ENCODE data around the gene NDRG4.

NDRG4 gene

GRCh38 chr16:58466396-58466795, 33.5 kb upstream of the NDRG4 start:
- Histone ChIP-seq H3K4me1 (ENCODE audit: insufficient read depth, low read length) (no peaks in the 10 kb centered on the region), H3K27ac (ENCODE audit: low read depth, low read length) (no peak overlapping the region), H3K9me3 (ENCODE audit: insufficient read depth, low read depth, low read length) (no peaks in the 10 kb centered on the region), H3K36me3 (ENCODE audit: insufficient read depth, low read length) (no peaks in the 10 kb centered on the region), H3K27me3 (ENCODE audit: insufficient read depth, low read length) (peaks cover 53% of the 10 kb centered on the region), H3K4me3 (ENCODE audit: low read length) (no peak overlapping the region), H3K9ac (ENCODE audit: low read depth, low read length) (no peak overlapping the region)
- 88% methylated on average over 3 of the region's 3 CpGs for WGBS

DNA sequence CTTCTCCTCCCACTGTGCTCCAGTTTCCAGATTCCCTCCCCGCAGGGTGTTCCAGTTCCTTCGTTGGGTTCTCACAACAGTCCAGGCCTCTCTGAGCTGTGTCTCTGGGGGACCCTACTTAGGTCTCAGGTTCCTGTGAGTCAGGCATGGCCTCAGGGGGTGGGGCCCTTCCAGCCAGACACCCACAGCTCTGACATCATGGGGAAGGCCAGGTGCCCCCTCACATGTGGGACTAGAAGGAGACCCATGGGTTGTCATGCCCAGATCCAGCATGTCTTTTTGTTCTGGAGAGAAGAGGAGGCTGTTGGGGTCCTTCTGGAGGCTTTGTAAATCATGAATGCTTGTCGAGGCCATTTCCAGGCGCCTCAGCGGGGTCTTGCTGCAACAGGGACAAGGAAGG, 32.0 kb upstream of the NDRG4 start:
- Histone ChIP-seq H3K9me3 (ENCODE audit: insufficient read depth, low read depth, low read length) (no peaks in the 10 kb centered on the region), H3K27ac (ENCODE audit: low read depth, low read length) (no peak overlapping the region), H3K4me1 (ENCODE audit: insufficient read depth, low read length) (no peaks in the 10 kb centered on the region), H3K36me3 (ENCODE audit: insufficient read depth, low read length) (no peaks in the 10 kb centered on the region), H3K9ac (ENCODE audit: low read depth, low read length) (no peak overlapping the region), H3K27me3 (ENCODE audit: insufficient read depth, low read length) (peaks cover 40% of the 10 kb centered on the region), H3K4me3 (ENCODE audit: low read length) (no peak overlapping the region)
- WGBS = 89% methylated on average over 5 of the region's 5 CpGs

DNA sequence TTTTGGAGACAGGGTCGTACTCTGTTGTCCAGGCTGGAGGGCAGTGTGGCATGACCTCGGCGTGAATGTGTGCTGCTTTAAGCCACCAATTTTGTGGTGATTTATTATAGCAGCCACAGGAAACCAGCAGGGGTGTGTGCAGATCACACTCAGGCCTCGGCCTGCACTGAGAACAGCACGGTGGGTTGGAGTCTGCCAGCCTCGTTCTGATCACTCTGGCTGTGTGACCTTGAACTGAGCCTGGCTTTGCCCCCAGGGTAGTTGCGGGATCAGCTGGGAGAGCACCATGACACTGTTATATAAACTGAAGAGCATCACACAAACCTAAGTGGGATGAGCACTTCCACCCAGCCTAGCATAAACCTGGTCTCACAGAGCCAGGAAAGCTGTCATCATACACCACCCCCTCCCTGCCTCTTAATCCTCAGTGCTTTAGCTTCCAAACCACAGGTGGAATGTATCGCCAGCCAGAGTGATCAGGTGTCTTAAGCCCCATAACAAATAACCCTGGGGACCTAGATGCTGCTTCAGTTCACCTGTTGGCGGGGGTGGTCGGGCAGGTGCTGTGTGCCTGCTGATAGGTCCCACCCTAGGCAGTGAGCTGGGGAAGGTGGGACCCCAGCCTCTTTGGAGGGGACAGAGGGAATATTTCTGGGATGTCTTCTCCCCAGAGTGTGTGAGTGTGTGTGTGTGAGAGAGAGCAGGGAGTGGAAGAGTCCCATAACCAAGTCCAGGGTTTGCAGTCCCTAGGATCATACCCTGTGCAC, 28.6 kb upstream of the NDRG4 start:
- Histone ChIP-seq H3K4me3 (ENCODE audit: low read length) (no peak overlapping the region), H3K4me1 (ENCODE audit: insufficient read depth, low read length) (no peaks in the 10 kb centered on the region), H3K27ac (ENCODE audit: low read depth, low read length) (no peak overlapping the region), H3K9ac (ENCODE audit: low read depth, low read length) (no peak overlapping the region), H3K27me3 (ENCODE audit: insufficient read depth, low read length) (peaks cover 5% of the 10 kb centered on the region), H3K9me3 (ENCODE audit: insufficient read depth, low read depth, low read length) (no peaks in the 10 kb centered on the region), H3K36me3 (ENCODE audit: insufficient read depth, low read length) (no peaks in the 10 kb centered on the region)
- 76% methylated on average over 10 of the region's 10 CpGs for WGBS

- no peaks in the 10 kb centered on the region for H3K9me3 ChIP-seq (ENCODE audit: insufficient read depth, low read depth, low read length)
- no peak overlapping the region for H3K9ac ChIP-seq (ENCODE audit: low read depth, low read length)
- H3K4me1 ChIP-seq (ENCODE audit: insufficient read depth, low read length) = no peaks in the 10 kb centered on the region
- 92% methylated on average over 9 of the region's 9 CpGs for WGBS
- no peak overlapping the region for H3K4me3 ChIP-seq (ENCODE audit: low read length)
- H3K27me3 ChIP-seq (ENCODE audit: insufficient read depth, low read length) = no peaks in the 10 kb centered on the region
- H3K36me3 ChIP-seq (ENCODE audit: insufficient read depth, low read length) = no peaks in the 10 kb centered on the region
- H3K27ac ChIP-seq (ENCODE audit: low read depth, low read length) = no peak overlapping the region
These were observed 27.7 kb upstream of the NDRG4 start for GRCh38 chr16:58472266-58472665.

GRCh38 chr16:58472827-58473226, 27.1 kb upstream of the NDRG4 start:
- H3K9me3 ChIP-seq (ENCODE audit: insufficient read depth, low read depth, low read length) = no peaks in the 10 kb centered on the region
- H3K9ac ChIP-seq (ENCODE audit: low read depth, low read length) = no peak overlapping the region
- WGBS = 94% methylated on average over 3 of the region's 3 CpGs
- H3K4me3 ChIP-seq (ENCODE audit: low read length) = no peak overlapping the region
- H3K27me3 ChIP-seq (ENCODE audit: insufficient read depth, low read length) = no peaks in the 10 kb centered on the region
- no peaks in the 10 kb centered on the region for H3K36me3 ChIP-seq (ENCODE audit: insufficient read depth, low read length)
- H3K27ac ChIP-seq (ENCODE audit: low read depth, low read length) = no peak overlapping the region
- H3K4me1 ChIP-seq (ENCODE audit: insufficient read depth, low read length) = no peaks in the 10 kb centered on the region

DNA sequence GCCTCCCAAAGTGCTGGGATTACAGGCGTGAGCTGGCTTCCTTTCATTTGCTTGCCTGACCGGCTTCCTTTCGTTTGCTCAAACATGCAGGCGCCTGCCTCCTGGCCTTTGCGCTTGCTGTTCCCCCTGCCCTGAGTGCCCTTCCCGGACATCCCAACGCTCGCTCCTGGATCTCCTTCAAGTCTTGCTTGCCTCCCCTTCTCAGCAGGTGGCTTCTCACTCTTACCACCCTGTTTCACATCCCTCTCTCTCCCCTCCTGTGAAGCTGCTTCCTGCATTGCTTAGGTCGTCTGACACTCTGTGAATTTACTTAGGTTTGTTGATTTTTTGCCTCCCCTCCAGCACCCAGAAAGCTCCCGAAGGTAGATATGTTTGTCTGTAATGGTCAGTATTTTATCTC, 25.6 kb upstream of the NDRG4 start:
- Histone ChIP-seq H3K9me3 (ENCODE audit: insufficient read depth, low read depth, low read length) (no peaks in the 10 kb centered on the region), H3K27me3 (ENCODE audit: insufficient read depth, low read length) (no peaks in the 10 kb centered on the region), H3K27ac (ENCODE audit: low read depth, low read length) (no peak overlapping the region), H3K36me3 (ENCODE audit: insufficient read depth, low read length) (no peaks in the 10 kb centered on the region), H3K4me3 (ENCODE audit: low read length) (no peak overlapping the region), H3K9ac (ENCODE audit: low read depth, low read length) (no peak overlapping the region), H3K4me1 (ENCODE audit: insufficient read depth, low read length) (no peaks in the 10 kb centered on the region)
- WGBS = 73% methylated on average over 9 of the region's 10 CpGs

GRCh38 chr16:58475091-58475619, 24.8 kb upstream of the NDRG4 start:
- H3K27me3 ChIP-seq (ENCODE audit: insufficient read depth, low read length) = no peaks in the 10 kb centered on the region
- no peaks in the 10 kb centered on the region for H3K36me3 ChIP-seq (ENCODE audit: insufficient read depth, low read length)
- WGBS = 83% methylated on average over 3 of the region's 4 CpGs
- H3K27ac ChIP-seq (ENCODE audit: low read depth, low read length) = no peak overlapping the region
- no peaks in the 10 kb centered on the region for H3K4me1 ChIP-seq (ENCODE audit: insufficient read depth, low read length)
- H3K9ac ChIP-seq (ENCODE audit: low read depth, low read length) = no peak overlapping the region
- no peak overlapping the region for H3K4me3 ChIP-seq (ENCODE audit: low read length)
- H3K9me3 ChIP-seq (ENCODE audit: insufficient read depth, low read depth, low read length) = no peaks in the 10 kb centered on the region

DNA sequence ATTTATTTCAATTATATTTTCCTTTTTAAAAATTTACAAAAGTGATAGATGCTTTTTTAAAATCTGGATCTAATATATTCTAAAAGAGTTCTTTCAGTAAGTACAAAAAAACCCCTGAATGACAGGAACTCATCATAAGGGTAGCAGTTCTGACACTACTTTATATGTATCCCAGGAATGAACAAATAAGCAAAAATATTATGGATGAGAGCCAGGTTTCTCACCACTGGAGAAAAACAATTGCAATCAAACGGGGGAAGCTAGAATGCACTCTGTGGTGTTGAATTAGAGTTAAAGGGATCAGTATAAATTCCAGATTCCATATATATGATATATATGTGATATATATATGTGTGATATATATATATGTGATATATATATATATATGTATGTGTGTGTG, 23.2 kb upstream of the NDRG4 start:
- no peak overlapping the region for H3K9ac ChIP-seq (ENCODE audit: low read depth, low read length)
- H3K4me1 ChIP-seq (ENCODE audit: insufficient read depth, low read length) = no peaks in the 10 kb centered on the region
- no peaks in the 10 kb centered on the region for H3K9me3 ChIP-seq (ENCODE audit: insufficient read depth, low read depth, low read length)
- no peaks in the 10 kb centered on the region for H3K36me3 ChIP-seq (ENCODE audit: insufficient read depth, low read length)
- no peak overlapping the region for H3K4me3 ChIP-seq (ENCODE audit: low read length)
- no peak overlapping the region for H3K27ac ChIP-seq (ENCODE audit: low read depth, low read length)
- no peaks in the 10 kb centered on the region for H3K27me3 ChIP-seq (ENCODE audit: insufficient read depth, low read length)
- WGBS = 91% methylated on average over 1 of the region's 1 CpG

GRCh38 chr16:58478427-58478826, 21.5 kb upstream of the NDRG4 start:
- H3K4me1 ChIP-seq (ENCODE audit: insufficient read depth, low read length) = no peaks in the 10 kb centered on the region
- no peaks in the 10 kb centered on the region for H3K36me3 ChIP-seq (ENCODE audit: insufficient read depth, low read length)
- no peak overlapping the region for H3K9ac ChIP-seq (ENCODE audit: low read depth, low read length)
- H3K9me3 ChIP-seq (ENCODE audit: insufficient read depth, low read depth, low read length) = no peaks in the 10 kb centered on the region
- no peak overlapping the region for H3K27ac ChIP-seq (ENCODE audit: low read depth, low read length)
- H3K4me3 ChIP-seq (ENCODE audit: low read length) = no peak overlapping the region
- 95% methylated on average over 2 of the region's 2 CpGs for WGBS
- no peaks in the 10 kb centered on the region for H3K27me3 ChIP-seq (ENCODE audit: insufficient read depth, low read length)

DNA sequence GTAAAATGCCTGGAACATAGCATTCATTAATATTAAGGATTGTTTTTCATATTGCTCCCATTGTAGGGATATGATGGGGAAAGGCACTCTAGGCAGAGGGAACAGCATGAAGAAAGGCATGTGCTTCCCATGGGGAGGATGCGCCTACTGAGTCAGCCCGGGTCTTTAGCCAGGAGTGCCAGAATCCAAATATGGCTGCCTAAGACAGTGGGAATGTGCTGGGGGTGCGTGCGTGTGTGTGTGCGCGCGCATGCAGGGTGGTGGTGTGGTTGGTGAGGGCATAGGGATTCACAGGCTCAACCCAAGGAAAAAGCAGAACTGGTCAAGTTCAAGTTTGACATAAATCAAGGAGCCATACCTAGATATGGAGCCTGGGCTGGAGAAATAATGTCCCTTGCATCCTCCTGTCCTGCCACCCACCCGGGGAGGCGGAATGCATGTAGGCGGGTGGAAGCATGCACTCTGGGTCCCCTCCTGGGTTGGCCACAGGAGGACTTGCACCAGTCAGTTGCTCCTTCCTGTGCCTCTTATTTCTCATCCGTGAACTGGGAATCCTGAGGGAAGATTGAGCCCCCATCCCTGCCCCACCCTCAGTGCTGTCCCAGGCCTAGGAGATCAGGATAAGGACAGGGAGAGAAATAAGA, 18.6 kb upstream of the NDRG4 start:
- Histone ChIP-seq H3K27ac (ENCODE audit: low read depth, low read length) (no peak overlapping the region), H3K4me3 (ENCODE audit: low read length) (no peak overlapping the region), H3K36me3 (ENCODE audit: insufficient read depth, low read length) (no peaks in the 10 kb centered on the region), H3K4me1 (ENCODE audit: insufficient read depth, low read length) (no peaks in the 10 kb centered on the region), H3K27me3 (ENCODE audit: insufficient read depth, low read length) (no peaks in the 10 kb centered on the region), H3K9ac (ENCODE audit: low read depth, low read length) (no peak overlapping the region), H3K9me3 (ENCODE audit: insufficient read depth, low read depth, low read length) (no peaks in the 10 kb centered on the region)
- 94% methylated on average over 11 of the region's 11 CpGs for WGBS

DNA sequence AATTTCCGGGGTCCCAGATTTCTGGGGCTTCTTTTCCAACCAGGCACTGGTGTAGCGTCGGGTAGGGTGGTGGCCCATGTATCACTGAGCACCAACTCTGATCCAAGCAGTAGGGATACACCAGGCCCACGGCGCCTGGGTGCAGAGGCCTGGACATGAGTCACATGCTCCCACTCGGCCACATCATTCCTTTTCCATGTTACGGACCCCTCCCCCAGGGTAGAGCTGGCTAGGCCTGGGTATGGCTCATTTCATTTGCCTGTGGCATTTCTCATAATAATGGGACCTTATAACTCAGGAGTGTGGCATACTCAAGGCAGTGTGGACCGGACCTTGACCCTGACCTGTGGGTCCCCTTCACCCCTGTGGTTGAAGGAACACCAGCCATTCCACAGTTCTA, 18.0 kb upstream of the NDRG4 start:
- H3K9me3 ChIP-seq (ENCODE audit: insufficient read depth, low read depth, low read length) = no peaks in the 10 kb centered on the region
- no peaks in the 10 kb centered on the region for H3K4me1 ChIP-seq (ENCODE audit: insufficient read depth, low read length)
- no peaks in the 10 kb centered on the region for H3K27me3 ChIP-seq (ENCODE audit: insufficient read depth, low read length)
- no peaks in the 10 kb centered on the region for H3K36me3 ChIP-seq (ENCODE audit: insufficient read depth, low read length)
- H3K9ac ChIP-seq (ENCODE audit: low read depth, low read length) = no peak overlapping the region
- 78% methylated on average over 8 of the region's 8 CpGs for WGBS
- H3K27ac ChIP-seq (ENCODE audit: low read depth, low read length) = no peak overlapping the region
- no peak overlapping the region for H3K4me3 ChIP-seq (ENCODE audit: low read length)

Data from HUES64 (cell line).